Endodermal cell (in vitro differentiated cells): ENCODE data around the gene MARK4. TPM values are rescaled to one million over a fixed set of nuclear protein-coding genes. Genes with fewer than 3 reads are reported as not detected.
"Not testable (repeated sequence)": the region's sequence is repeated elsewhere in the genome, so short reads cannot be mapped to it uniquely, and the experiment has no call there.

Source experiments
- DNase-seq: peaks from one replicate; pipeline ENCODE4 v3.0.0-alpha.2; 2017
- H3K27ac ChIP-seq: 2 replicates; pipeline ENCODE4 v1.5.1; 2013; ENCODE audit warnings: mild to moderate bottlenecking, low read depth, low read length, moderate library complexity
- H3K27me3 ChIP-seq: 2 replicates; pipeline ENCODE4 v1.6.1; 2013; ENCODE audit warnings: mild to moderate bottlenecking, low read length, moderate library complexity; ENCODE audit not compliant: insufficient read depth, control insufficient read depth, poor library complexity, severe bottlenecking
- H3K36me3 ChIP-seq: 2 replicates; pipeline ENCODE4 v1.7.0; 2013; ENCODE audit warnings: mild to moderate bottlenecking, low read length, moderate library complexity; ENCODE audit not compliant: control insufficient read depth, insufficient read depth
- H3K4me1 ChIP-seq: one replicate; pipeline ENCODE4 v1.7.0; 2013; ENCODE audit warnings: low read length; ENCODE audit not compliant: control insufficient read depth, insufficient read depth
- H3K4me3 ChIP-seq: 2 replicates; pipeline ENCODE4 v1.5.1; 2013; ENCODE audit warnings: mild to moderate bottlenecking, low read length, moderate library complexity
- H3K9ac ChIP-seq: 2 replicates; pipeline ENCODE4 v1.6.1; 2013; ENCODE audit warnings: mild to moderate bottlenecking, low read length, moderate library complexity; ENCODE audit not compliant: poor library complexity, severe bottlenecking; ENCODE audit errors: extremely low read depth
- H3K9me3 ChIP-seq: 2 replicates; pipeline ENCODE4 v1.6.1; 2013; ENCODE audit warnings: mild to moderate bottlenecking, low read length, moderate library complexity; ENCODE audit not compliant: control insufficient read depth
- H3K27ac Mint-ChIP-seq: 2 replicates; pipeline ENCODE4 v1.8.0; 2020; ENCODE audit warnings: mixed read lengths
- H3K27me3 Mint-ChIP-seq: 2 replicates; pipeline ENCODE4 v1.8.0; 2021; ENCODE audit warnings: mild to moderate bottlenecking, mixed read lengths; ENCODE audit not compliant: insufficient read depth
- H3K36me3 Mint-ChIP-seq: 2 replicates; pipeline ENCODE4 v1.8.0; 2020; ENCODE audit warnings: low read depth, mixed read lengths
- H3K4me1 Mint-ChIP-seq: 2 replicates; pipeline ENCODE4 v1.8.0; 2020; ENCODE audit warnings: mixed read lengths
- H3K4me3 Mint-ChIP-seq: 2 replicates; pipeline ENCODE4 v1.8.0; 2020; ENCODE audit warnings: mild to moderate bottlenecking, moderate library complexity, mixed read lengths
- H3K9me3 Mint-ChIP-seq: 2 replicates; pipeline ENCODE4 v1.8.0; 2020; ENCODE audit warnings: mild to moderate bottlenecking, mixed read lengths
- CTCF ChIP-seq: fragments of 200-600 bp; sonication (generic); conservative IDR thresholded peaks from 2 replicates; pipeline ENCODE4 v1.5.0; 2021; ENCODE audit warnings: antibody characterized with exemption, mild to moderate bottlenecking
- WGBS, 2 experiments: methylation state at CpG; one replicate each; pipeline versions ENCODE4 v1.1.5 to v1.1.7; 2013; ENCODE audit warnings: missing lambda C conversion rate in 2 of 2, mixed read lengths in 1 of 2; ENCODE audit not compliant: insufficient coverage in 1 of 2, insufficient read length in 1 of 2; 5-methylcytosine and 5-hydroxymethylcytosine counted together
- total RNA-seq, 2 donors: library from RNA; stranded (reverse); fragmentation: NEBNext Ultra II Directional in 1 of 2; extraction: Animal tissue kit (Norgen Biotek cat#: 25700) in 1 of 2; gene quantifications; 2 replicates in 1 of 2; 3 replicates in 1 of 2; pipeline ENCODE4 v1.2.1, GENCODE V29; 2021

MARK4 gene
- total RNA-seq, 2 donors from 2014 or later = 74.6 to 90.6 TPM

DNA sequence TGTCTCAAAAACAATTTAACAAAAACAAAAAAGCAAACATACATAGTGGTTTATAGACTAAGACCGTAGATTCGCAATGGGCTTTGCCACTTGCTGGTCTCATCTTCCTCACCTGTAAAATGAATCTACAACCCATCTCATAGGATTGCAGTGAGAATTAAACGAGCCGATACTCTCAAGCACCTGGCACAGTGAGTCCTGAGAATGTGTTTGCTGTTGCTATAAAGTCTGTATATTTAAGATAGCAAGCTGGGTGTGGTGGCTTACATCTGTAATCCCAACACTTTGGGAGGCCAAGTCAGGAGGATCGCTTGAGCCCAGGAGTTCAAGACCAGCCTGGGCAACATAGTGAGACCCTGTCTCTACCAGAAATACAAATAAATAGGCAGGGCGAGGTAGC is 28.3 kb upstream of the MARK4 start:
- Histone ChIP-seq H3K9me3 (no peaks in the 10 kb centered on the region), H3K4me1 (no peaks in the 10 kb centered on the region), H3K4me3 (no peak overlapping the region), H3K27ac (no peak overlapping the region), H3K27me3 (peaks cover 2% of the 10 kb centered on the region), H3K36me3 (no peaks in the 10 kb centered on the region), H3K9ac (no peak overlapping the region)
- no peaks in the 10 kb centered on the region for H3K9me3 Mint-ChIP-seq
- 94 to 100% methylated on average over 4 to 6 of the region's 6 CpGs for WGBS, 2 experiments
- H3K27me3 Mint-ChIP-seq = peaks cover 77% of the 10 kb centered on the region
- H3K27ac Mint-ChIP-seq = no peak overlapping the region
- H3K4me1 Mint-ChIP-seq = no peaks in the 10 kb centered on the region
- DNase-seq = no peak
- no peak overlapping the region for H3K4me3 Mint-ChIP-seq
- no peaks in the 10 kb centered on the region for H3K36me3 Mint-ChIP-seq
- no peak for TF ChIP-seq CTCF

- Mint-ChIP-seq H3K27me3 (peaks cover 74% of the 10 kb centered on the region), H3K36me3 (no peaks in the 10 kb centered on the region), H3K27ac (no peak overlapping the region), H3K4me1 (no peaks in the 10 kb centered on the region), H3K9me3 (no peaks in the 10 kb centered on the region), H3K4me3 (no peak overlapping the region)
- Histone ChIP-seq H3K4me3 (no peak overlapping the region), H3K27ac (no peak overlapping the region), H3K9ac (no peak overlapping the region), H3K36me3 (no peaks in the 10 kb centered on the region), H3K27me3 (no peaks in the 10 kb centered on the region), H3K9me3 (no peaks in the 10 kb centered on the region), H3K4me1 (no peaks in the 10 kb centered on the region)
- 91 to 95% methylated on average over 2 to 5 of the region's 5 CpGs for WGBS, 2 experiments
- TF ChIP-seq CTCF = no peak
- no peak for DNase-seq
Observed at GRCh38 chr19:45223879-45224278, 27.2 kb upstream of the MARK4 start.

- 87 to 90% methylated on average over 2 to 11 of the region's 11 CpGs for WGBS, 2 experiments
- H3K9me3 ChIP-seq = no peaks in the 10 kb centered on the region
- H3K27me3 ChIP-seq = no peaks in the 10 kb centered on the region
- no peaks in the 10 kb centered on the region for H3K4me1 ChIP-seq
- peaks cover 70% of the 10 kb centered on the region for H3K27me3 Mint-ChIP-seq
- no peaks in the 10 kb centered on the region for H3K4me1 Mint-ChIP-seq
- no peaks in the 10 kb centered on the region for H3K36me3 Mint-ChIP-seq
- no peak overlapping the region for H3K4me3 Mint-ChIP-seq
- H3K27ac Mint-ChIP-seq = no peak overlapping the region
- TF ChIP-seq CTCF = no peak
- H3K36me3 ChIP-seq = no peaks in the 10 kb centered on the region
- no peak for DNase-seq
- no peak overlapping the region for H3K4me3 ChIP-seq
- H3K9ac ChIP-seq = no peak overlapping the region
- no peaks in the 10 kb centered on the region for H3K9me3 Mint-ChIP-seq
- no peak overlapping the region for H3K27ac ChIP-seq
Observed at GRCh38 chr19:45224645-45225044, 26.4 kb upstream of the MARK4 start.

DNA sequence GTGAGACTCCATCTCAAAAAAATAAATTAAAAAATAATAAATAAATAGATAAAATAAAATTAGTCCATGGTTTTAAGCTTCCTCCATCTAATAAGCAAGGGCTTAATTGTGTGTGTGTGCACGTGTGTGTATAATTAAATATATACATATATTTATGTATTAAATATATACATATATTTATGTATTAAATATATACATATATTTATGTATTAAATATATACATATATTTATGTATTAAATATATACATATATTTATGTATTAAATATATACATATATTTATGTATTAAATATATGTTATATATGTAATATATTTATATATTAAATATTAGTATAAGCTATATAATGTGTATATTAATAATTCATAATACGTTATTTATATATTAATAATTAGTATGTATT is 22.0 kb upstream of the MARK4 start:
- H3K4me1 ChIP-seq, H3K36me3 Mint-ChIP-seq, H3K27me3 ChIP-seq, H3K27ac ChIP-seq, H3K4me1 Mint-ChIP-seq, H3K9me3 Mint-ChIP-seq, H3K9me3 ChIP-seq, H3K4me3 Mint-ChIP-seq, DNase-seq, H3K27ac Mint-ChIP-seq, H3K9ac ChIP-seq, H3K4me3 ChIP-seq, H3K36me3 ChIP-seq: not testable (repeated sequence)
- no CpG with 5 or more reads among the region's 2 CpGs for WGBS, 2 experiments
- peaks cover 70% of the 10 kb centered on the region for H3K27me3 Mint-ChIP-seq
